ENCODE measurements around the gene SSPN. TPM values are rescaled to one million over a fixed set of nuclear protein-coding genes. Genes with fewer than 3 reads are reported as not detected.
A peak's percentile ranks its signal among the peaks of the same experiment; 100 is the strongest.

Gene SSPN
- total RNA-seq, 1 donor from 2014 or later = 6.3 TPM

DNA sequence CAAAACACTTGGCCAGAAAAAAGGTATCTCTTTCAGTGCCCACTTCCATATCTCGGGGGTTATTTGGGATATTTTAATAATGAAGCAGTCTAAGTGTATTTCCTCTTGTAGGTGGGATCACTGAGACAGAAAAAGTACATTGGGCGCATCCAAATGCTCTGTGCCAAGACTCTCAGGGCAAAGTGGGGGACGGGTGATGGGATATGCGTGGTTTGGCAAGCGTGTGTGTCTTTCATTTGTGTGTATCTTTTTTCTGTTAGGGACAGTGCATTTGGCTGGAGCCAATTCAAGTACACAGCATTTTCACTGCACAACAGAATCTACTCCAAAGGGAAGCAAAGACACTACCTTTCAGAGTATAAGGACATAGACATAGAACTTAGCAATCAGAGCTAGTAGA is 29.3 kb downstream of the SSPN start:
- no peak overlapping the region for H3K9ac ChIP-seq (ENCODE audit: low read length)
- H3K27ac ChIP-seq (ENCODE audit: low read depth, low read length) = no peak overlapping the region
- Mint-ChIP-seq H3K36me3 (ENCODE audit: low read depth, unreplicated experiment) (peaks cover 1% of the 10 kb centered on the region), H3K4me1 (ENCODE audit: low read depth, unreplicated experiment) (no peaks in the 10 kb centered on the region), H3K27me3 (ENCODE audit: low read depth, unreplicated experiment) (peaks cover 39% of the 10 kb centered on the region), H3K9me3 (ENCODE audit: unreplicated experiment) (no peaks in the 10 kb centered on the region), H3K4me3 (ENCODE audit: unreplicated experiment) (no peak overlapping the region), H3K27ac (ENCODE audit: unreplicated experiment) (no peak overlapping the region)
- TF ChIP-seq EZH2 (IDR thresholded peaks at IDR 0.05; ENCODE audit: insufficient read depth, low read length) = no peak
- H3K27me3 ChIP-seq (ENCODE audit: insufficient read depth, low read length) = no peaks in the 10 kb centered on the region
- H3K4me2 ChIP-seq (ENCODE audit: low read length) = no peak overlapping the region
- H3K4me1 ChIP-seq (ENCODE audit: insufficient read depth, low read length) = peaks cover 14% of the 10 kb centered on the region
- no peaks in the 10 kb centered on the region for H3K36me3 ChIP-seq (ENCODE audit: insufficient read depth, low read length)
- H3K4me3 ChIP-seq (ENCODE audit: insufficient read depth, low read depth, low read length) = no peak overlapping the region
- no peak overlapping the region for H2AFZ ChIP-seq (ENCODE audit: low read depth, low read length)
- H4K20me1 ChIP-seq (ENCODE audit: insufficient read depth, low read length) = no peaks in the 10 kb centered on the region
- H3K9me3 ChIP-seq (ENCODE audit: insufficient read depth, low read depth, low read length) = no peaks in the 10 kb centered on the region
- H3K79me2 ChIP-seq (ENCODE audit: insufficient read depth, low read length) = no peaks in the 10 kb centered on the region
- DNase-seq (ENCODE audit: low read depth) (no peak), FAIRE-seq (no peak)

DNA sequence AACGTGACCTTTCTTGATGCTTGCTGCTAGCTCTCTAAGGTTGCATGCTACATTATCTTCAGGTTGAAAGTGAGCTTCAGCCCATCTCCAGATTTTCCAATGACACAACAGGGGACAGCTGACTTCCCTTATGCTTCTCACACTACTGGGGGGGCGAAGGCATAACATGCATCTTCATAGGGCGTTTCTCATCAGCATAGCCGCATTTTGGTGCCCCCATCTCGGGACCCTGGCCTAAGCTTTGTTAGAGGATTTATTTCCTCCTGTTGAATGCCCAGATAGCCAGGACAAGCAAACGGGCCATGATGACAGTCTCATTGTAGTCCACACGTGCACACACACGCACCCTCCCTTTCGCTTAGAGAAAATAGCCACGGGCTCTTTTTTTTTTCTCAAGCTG is 30.7 kb downstream of the SSPN start:
- FAIRE-seq = no peak
- H3K27me3 Mint-ChIP-seq (ENCODE audit: low read depth, unreplicated experiment) = peaks cover 33% of the 10 kb centered on the region

DNA sequence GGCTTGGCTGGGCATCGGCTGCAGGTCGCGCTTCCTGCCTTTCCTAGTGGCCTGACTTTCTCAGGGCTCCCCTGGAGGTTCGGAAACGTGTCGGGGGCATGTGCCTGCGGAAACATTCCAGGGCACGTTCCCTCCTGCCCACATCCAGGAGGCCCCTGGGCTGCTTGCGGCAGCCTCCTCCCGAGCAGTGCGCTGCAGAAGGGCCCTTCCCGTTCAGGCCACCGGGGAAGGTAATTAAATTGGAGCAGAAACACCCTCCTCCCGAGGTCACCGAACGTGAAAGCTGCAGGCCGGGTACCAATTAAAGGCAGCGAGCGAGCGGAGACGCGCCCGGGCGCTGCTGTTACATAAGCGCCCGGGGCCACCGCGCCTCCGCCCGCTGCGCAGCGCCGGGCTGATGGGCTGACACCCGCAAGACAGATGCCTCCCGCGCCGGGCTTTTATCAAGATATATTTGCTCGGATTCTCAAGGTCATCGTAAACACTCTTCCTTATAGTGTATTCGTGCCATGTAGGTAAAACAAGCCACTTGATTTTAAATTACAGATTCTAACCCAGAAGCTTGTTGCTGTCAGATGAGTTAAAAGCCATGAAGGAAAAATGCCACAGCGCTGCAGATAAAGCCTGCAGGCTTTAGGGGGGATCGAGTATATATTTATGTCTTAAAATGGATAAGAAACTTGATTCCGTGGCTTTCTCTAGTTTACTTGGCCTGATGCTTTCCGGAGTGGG is 31.4 kb downstream of the SSPN start:
- no peaks in the 10 kb centered on the region for H3K79me2 ChIP-seq (ENCODE audit: insufficient read depth, low read length)
- peak overlapping the region; percentile 57 for H3K9ac ChIP-seq (ENCODE audit: low read length)
- peak overlapping the region; percentile 46 for H3K4me3 ChIP-seq (ENCODE audit: insufficient read depth, low read depth, low read length)
- Mint-ChIP-seq H3K27me3 (ENCODE audit: low read depth, unreplicated experiment) (peaks cover 33% of the 10 kb centered on the region), H3K27ac (ENCODE audit: unreplicated experiment) (no peak overlapping the region), H3K4me3 (ENCODE audit: unreplicated experiment) (peak overlapping the region; percentile 67), H3K9me3 (ENCODE audit: unreplicated experiment) (no peaks in the 10 kb centered on the region), H3K4me1 (ENCODE audit: low read depth, unreplicated experiment) (no peaks in the 10 kb centered on the region), H3K36me3 (ENCODE audit: low read depth, unreplicated experiment) (no peaks in the 10 kb centered on the region)
- no peaks in the 10 kb centered on the region for H3K27me3 ChIP-seq (ENCODE audit: insufficient read depth, low read length)
- H3K4me1 ChIP-seq (ENCODE audit: insufficient read depth, low read length) = peaks cover 14% of the 10 kb centered on the region
- peak overlapping the region; percentile 89 for H3K4me2 ChIP-seq (ENCODE audit: low read length)
- no peaks in the 10 kb centered on the region for H3K9me3 ChIP-seq (ENCODE audit: insufficient read depth, low read depth, low read length)
- no peak overlapping the region for H3K27ac ChIP-seq (ENCODE audit: low read depth, low read length)
- peak overlapping the region; percentile 79 for H2AFZ ChIP-seq (ENCODE audit: low read depth, low read length)
- DNase-seq (ENCODE audit: low read depth) (peak; percentile 39), FAIRE-seq (no peak)
- no peaks in the 10 kb centered on the region for H3K36me3 ChIP-seq (ENCODE audit: insufficient read depth, low read length)
- H4K20me1 ChIP-seq (ENCODE audit: insufficient read depth, low read length) = no peaks in the 10 kb centered on the region
- TF ChIP-seq, protein P1, sequence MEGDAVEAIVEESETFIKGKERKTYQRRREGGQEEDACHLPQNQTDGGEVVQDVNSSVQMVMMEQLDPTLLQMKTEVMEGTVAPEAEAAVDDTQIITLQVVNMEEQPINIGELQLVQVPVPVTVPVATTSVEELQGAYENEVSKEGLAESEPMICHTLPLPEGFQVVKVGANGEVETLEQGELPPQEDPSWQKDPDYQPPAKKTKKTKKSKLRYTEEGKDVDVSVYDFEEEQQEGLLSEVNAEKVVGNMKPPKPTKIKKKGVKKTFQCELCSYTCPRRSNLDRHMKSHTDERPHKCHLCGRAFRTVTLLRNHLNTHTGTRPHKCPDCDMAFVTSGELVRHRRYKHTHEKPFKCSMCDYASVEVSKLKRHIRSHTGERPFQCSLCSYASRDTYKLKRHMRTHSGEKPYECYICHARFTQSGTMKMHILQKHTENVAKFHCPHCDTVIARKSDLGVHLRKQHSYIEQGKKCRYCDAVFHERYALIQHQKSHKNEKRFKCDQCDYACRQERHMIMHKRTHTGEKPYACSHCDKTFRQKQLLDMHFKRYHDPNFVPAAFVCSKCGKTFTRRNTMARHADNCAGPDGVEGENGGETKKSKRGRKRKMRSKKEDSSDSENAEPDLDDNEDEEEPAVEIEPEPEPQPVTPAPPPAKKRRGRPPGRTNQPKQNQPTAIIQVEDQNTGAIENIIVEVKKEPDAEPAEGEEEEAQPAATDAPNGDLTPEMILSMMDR (IDR thresholded peaks at IDR 0.05; ENCODE audit: insufficient read depth, low read depth, low read length) = no peak
- no peak for TF ChIP-seq EZH2 (IDR thresholded peaks at IDR 0.05; ENCODE audit: insufficient read depth, low read length)

More for the DNA sequence above, 30.7 kb downstream of the SSPN start:
- Histone ChIP-seq H3K9me3 (ENCODE audit: insufficient read depth, low read depth, low read length) (no peaks in the 10 kb centered on the region), H3K4me2 (ENCODE audit: low read length) (peak overlapping the region; percentile 89), H3K4me1 (ENCODE audit: insufficient read depth, low read length) (peaks cover 14% of the 10 kb centered on the region), H3K36me3 (ENCODE audit: insufficient read depth, low read length) (no peaks in the 10 kb centered on the region), H3K27ac (ENCODE audit: low read depth, low read length) (no peak overlapping the region), H4K20me1 (ENCODE audit: insufficient read depth, low read length) (no peaks in the 10 kb centered on the region), H2AFZ (ENCODE audit: low read depth, low read length) (peak overlapping the region; percentile 79), H3K4me3 (ENCODE audit: insufficient read depth, low read depth, low read length) (peak overlapping the region; percentile 46), H3K9ac (ENCODE audit: low read length) (peak overlapping the region; percentile 57), H3K79me2 (ENCODE audit: insufficient read depth, low read length) (no peaks in the 10 kb centered on the region), H3K27me3 (ENCODE audit: insufficient read depth, low read length) (no peaks in the 10 kb centered on the region)
- Mint-ChIP-seq H3K9me3 (ENCODE audit: unreplicated experiment) (no peaks in the 10 kb centered on the region), H3K4me3 (ENCODE audit: unreplicated experiment) (no peak overlapping the region), H3K27ac (ENCODE audit: unreplicated experiment) (no peak overlapping the region), H3K36me3 (ENCODE audit: low read depth, unreplicated experiment) (no peaks in the 10 kb centered on the region), H3K4me1 (ENCODE audit: low read depth, unreplicated experiment) (no peaks in the 10 kb centered on the region)
- no peak for DNase-seq (ENCODE audit: low read depth)
- no peak for TF ChIP-seq EZH2 (IDR thresholded peaks at IDR 0.05; ENCODE audit: insufficient read depth, low read length)
